GM06990 (cell line): ENCODE measurements around the gene IL17RE.

Experiments used
- DNase-seq: peaks from one replicate; pipeline ENCODE4 v3.0.0-alpha.2; 2011; ENCODE audit not compliant: insufficient read length; ENCODE audit errors: extremely low read depth
- H3K27me3 ChIP-seq: replicated peaks from 2 replicates; pipeline ENCODE4 v1.6.0; 2011; ENCODE audit warnings: low read length; ENCODE audit not compliant: control insufficient read depth, insufficient read depth
- H3K36me3 ChIP-seq: 2 replicates; pipeline ENCODE4 v1.5.1; 2011; ENCODE audit warnings: low read length; ENCODE audit not compliant: control insufficient read depth, insufficient read depth
- H3K4me3 ChIP-seq: replicated peaks from 2 replicates; pipeline ENCODE4 v1.5.1; 2011; ENCODE audit warnings: low read depth, mild to moderate bottlenecking, control low read depth, low read length
- TF ChIP-seq, protein P1 (sequence below): IDR thresholded peaks from 2 replicates; pipeline ENCODE4 v1.5.1; 2011; ENCODE audit warnings: low read length, control low read depth, mild to moderate bottlenecking, inconsistent platforms; ENCODE audit not compliant: insufficient read depth, poor library complexity, severe bottlenecking

The IL17RE gene

GRCh38 chr3:9955611-9956352 lies 53.1 kb downstream of the IL17RE start:
- H3K4me3 ChIP-seq, result no peak overlapping the region
- no peaks in the 10 kb centered on the region for H3K36me3 ChIP-seq
- no peak for DNase-seq
- H3K27me3 ChIP-seq, result no peaks in the 10 kb centered on the region
- TF ChIP-seq, protein P1, sequence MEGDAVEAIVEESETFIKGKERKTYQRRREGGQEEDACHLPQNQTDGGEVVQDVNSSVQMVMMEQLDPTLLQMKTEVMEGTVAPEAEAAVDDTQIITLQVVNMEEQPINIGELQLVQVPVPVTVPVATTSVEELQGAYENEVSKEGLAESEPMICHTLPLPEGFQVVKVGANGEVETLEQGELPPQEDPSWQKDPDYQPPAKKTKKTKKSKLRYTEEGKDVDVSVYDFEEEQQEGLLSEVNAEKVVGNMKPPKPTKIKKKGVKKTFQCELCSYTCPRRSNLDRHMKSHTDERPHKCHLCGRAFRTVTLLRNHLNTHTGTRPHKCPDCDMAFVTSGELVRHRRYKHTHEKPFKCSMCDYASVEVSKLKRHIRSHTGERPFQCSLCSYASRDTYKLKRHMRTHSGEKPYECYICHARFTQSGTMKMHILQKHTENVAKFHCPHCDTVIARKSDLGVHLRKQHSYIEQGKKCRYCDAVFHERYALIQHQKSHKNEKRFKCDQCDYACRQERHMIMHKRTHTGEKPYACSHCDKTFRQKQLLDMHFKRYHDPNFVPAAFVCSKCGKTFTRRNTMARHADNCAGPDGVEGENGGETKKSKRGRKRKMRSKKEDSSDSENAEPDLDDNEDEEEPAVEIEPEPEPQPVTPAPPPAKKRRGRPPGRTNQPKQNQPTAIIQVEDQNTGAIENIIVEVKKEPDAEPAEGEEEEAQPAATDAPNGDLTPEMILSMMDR, result no peak

DNA sequence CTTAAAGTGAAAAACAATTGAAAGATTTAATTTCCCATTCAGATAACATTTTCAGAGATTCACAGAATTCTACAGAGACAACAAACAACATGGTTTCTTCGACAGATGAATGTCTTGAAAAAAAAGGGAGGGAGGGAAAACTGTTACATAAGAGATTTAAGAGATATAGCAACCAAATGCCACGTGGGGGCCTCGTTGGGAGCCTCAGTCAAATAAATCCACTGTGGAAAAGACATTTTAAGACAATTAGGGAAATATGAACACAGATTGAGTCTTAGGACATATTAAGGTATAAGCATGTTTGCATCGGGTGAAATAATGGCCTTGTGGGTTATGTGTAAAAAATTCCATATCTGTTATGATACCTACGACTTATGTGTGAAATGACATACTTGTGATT lies 54.6 kb downstream of the IL17RE start:
- no peak for DNase-seq
- Histone ChIP-seq H3K27me3 (no peaks in the 10 kb centered on the region), H3K36me3 (peaks cover 2% of the 10 kb centered on the region), H3K4me3 (no peak overlapping the region)
- TF ChIP-seq, protein P1, result no peak

- Histone ChIP-seq H3K27me3 (no peaks in the 10 kb centered on the region), H3K4me3 (no peak overlapping the region), H3K36me3 (peaks cover 8% of the 10 kb centered on the region)
- TF ChIP-seq, protein P1, result no peak
- DNase-seq, result no peak
These were observed 62.7 kb downstream of the IL17RE start for GRCh38 chr3:9965200-9965875.
